HepG2 (cell line): ENCODE results near the gene AMER1. TPM values are rescaled to one million over a fixed set of nuclear protein-coding genes. Genes with fewer than 3 reads are reported as not detected.

Experiments
- ATAC-seq: fragments of 200-7000 bp; cut with Tn5 transposase; 3 replicates; pipeline ENCODE4 v1.9.1; 2020; ENCODE audit warnings: mild to moderate bottlenecking, moderate library complexity
- BruUV-seq: library from RNA; stranded (reverse); fragments of 400-500 nt; replicated peaks from 2 replicates; lab custom pipeline; 2021; lab: Mats Ljungman, UMichigan
- CTCF ChIA-PET: fragments of 300-600 bp; formaldehyde crosslinking; extraction: SDS; loops from one replicate; lab custom pipeline; 2021; ENCODE audit warnings: low total read pairs, inconsistent platforms, low intra/inter-chr PET ratio; lab: Yijun Ruan, JAX
- POLR2A ChIA-PET: fragments of 350-600 bp; sonication (Branson Sonifier 250); formaldehyde crosslinking; loops from one replicate; lab custom pipeline; 2020; ENCODE audit warnings: antibody characterized with exemption, inconsistent platforms; lab: Yijun Ruan, JAX
- DNase-seq: peaks from one replicate; pipeline ENCODE4 v3.0.0-alpha.2; 2015; ENCODE audit warnings: low spot score
- FAIRE-seq: peaks from 3 replicates; lab custom pipeline; 2011; peaks lifted over from hg19 to GRCh38; lab: Jason Lieb, UNC
- H2AFZ ChIP-seq: one replicate; pipeline ENCODE4 v1.6.1; 2011; ENCODE audit warnings: low read length, inconsistent platforms
- H3K27ac ChIP-seq: fragments of 300-600 bp; 3 replicates; pipeline ENCODE4 v1.8.0; 2011; ENCODE audit warnings: mixed run types, mild to moderate bottlenecking, mixed read lengths, low read length, inconsistent platforms; ENCODE audit not compliant: insufficient read depth; ENCODE audit errors: extremely low read length
- H3K27me3 ChIP-seq, 2 experiments: fragments of 200-600 bp in 1 of 2; 2 replicates in 1 of 2; 3 replicates in 1 of 2; pipeline versions ENCODE4 v1.6.0 to v1.8.0; 2011; ENCODE audit warnings: low read length in 2 of 2, mild to moderate bottlenecking in 2 of 2, moderate library complexity in 2 of 2, inconsistent platforms in 1 of 2; ENCODE audit not compliant: insufficient read depth in 2 of 2, control insufficient read depth in 1 of 2
- H3K36me3 ChIP-seq, 2 experiments: fragments of 200-600 bp in 1 of 2; replicated peaks in 1 of 2; 2 replicates in 1 of 2; 3 replicates in 1 of 2; pipeline versions ENCODE4 v1.5.1 to v1.8.0; 2011; ENCODE audit warnings: low read length in 2 of 2, inconsistent platforms in 1 of 2; ENCODE audit not compliant: insufficient read depth in 2 of 2, control insufficient read depth in 1 of 2
- H3K4me1 ChIP-seq: 2 replicates; pipeline ENCODE4 v1.5.1; 2012; ENCODE audit warnings: low read length, inconsistent platforms; ENCODE audit not compliant: insufficient read depth
- H3K4me2 ChIP-seq: 2 replicates; pipeline ENCODE4 v1.6.0; 2011; ENCODE audit warnings: low read depth, low read length, inconsistent platforms
- H3K4me3 ChIP-seq, 3 experiments: fragments of 200-600 bp in 1 of 3; sonication (generic), shearing (Covaris generic) in 1 of 3; replicated peaks in 1 of 3; 2 replicates each; pipeline ENCODE4 v1.5.1; 2011 to 2016; ENCODE audit warnings: low read length in 3 of 3, inconsistent platforms in 2 of 3, low read depth in 2 of 3, mild to moderate bottlenecking in 2 of 3, control low read depth in 1 of 3, mixed read lengths in 1 of 3; ENCODE audit not compliant: insufficient read depth in 1 of 3
- H3K79me2 ChIP-seq: one replicate; pipeline ENCODE4 v1.6.1; 2011; ENCODE audit warnings: low read length, inconsistent platforms; ENCODE audit not compliant: insufficient read depth
- H3K9ac ChIP-seq: 2 replicates; pipeline ENCODE4 v1.6.0; 2011; ENCODE audit warnings: mild to moderate bottlenecking, low read depth, low read length, inconsistent platforms; ENCODE audit not compliant: insufficient read depth
- H3K9me3 ChIP-seq: 2 replicates; pipeline ENCODE4 v1.5.1; 2012; ENCODE audit warnings: mild to moderate bottlenecking, low read length
- H4K20me1 ChIP-seq: 2 replicates; pipeline ENCODE4 v1.6.0; 2011; ENCODE audit warnings: inconsistent platforms, mild to moderate bottlenecking, low read length, moderate library complexity; ENCODE audit not compliant: insufficient read depth
- ARID2 ChIP-seq: sonication (generic); formaldehyde crosslinking; IDR thresholded peaks from 2 replicates; pipeline ENCODE4 v1.8.1; 2022; ENCODE audit warnings: mild to moderate bottlenecking, missing genetic modification reagents, borderline replicate concordance
- CC2D1A ChIP-seq: sonication (generic); formaldehyde crosslinking; IDR thresholded peaks from 2 replicates; pipeline ENCODE4 v1.8.1; 2023; ENCODE audit warnings: mild to moderate bottlenecking, missing genetic modification reagents
- RBM22 ChIP-seq: fragments of 200-400 bp; formaldehyde crosslinking; optimal IDR thresholded peaks from 2 replicates; pipeline ENCODE3; 2017; ENCODE audit warnings: mild to moderate bottlenecking, low read length, moderate library complexity
- TCF12 ChIP-seq, 2 experiments: fragments of 450-650 bp in 1 of 2; sonication (generic) in 1 of 2; formaldehyde crosslinking in 1 of 2; IDR thresholded peaks; 2 replicates each; pipeline versions ENCODE4 v1.6.1 to v1.8.0; 2017 to 2022; ENCODE audit warnings: antibody characterized with exemption in 1 of 2, mild to moderate bottlenecking in 1 of 2, missing genetic modification reagents in 1 of 2, moderate library complexity in 1 of 2
- THYN1 ChIP-seq: sonication (generic); formaldehyde crosslinking; IDR thresholded peaks from 2 replicates; pipeline ENCODE4 v1.8.1; 2023; ENCODE audit warnings: low read depth, mild to moderate bottlenecking, moderate library complexity, missing genetic modification reagents, borderline replicate concordance
- ZNF569 ChIP-seq: sonication (generic); formaldehyde crosslinking; IDR thresholded peaks from 2 replicates; pipeline ENCODE4 v1.5.0; 2020; ENCODE audit warnings: mild to moderate bottlenecking, missing genetic modification reagents, moderate library complexity, borderline replicate concordance
- ZNF83 ChIP-seq: sonication (generic); formaldehyde crosslinking; IDR thresholded peaks from 2 replicates; pipeline ENCODE4 v1.4.0; 2020; ENCODE audit warnings: missing genetic modification reagents, mild to moderate bottlenecking, borderline replicate concordance
- WGBS: methylation state at CpG from one replicate; pipeline ENCODE4 v1.1.6; 2017; ENCODE audit warnings: low lambda C conversion rate; 5-methylcytosine and 5-hydroxymethylcytosine counted together
- in situ Hi-C: cut with HindIII; loops from 2 replicates; pipeline ENCODE4 v1.10.0; 2017; ENCODE audit warnings: low pct_unique_long_range_greater_than_20kb; ENCODE audit not compliant: extremely low pct_ligation_motif_present
- intact Hi-C: fragments of 100-400 bp; cut with micrococcal nuclease; formaldehyde crosslinking; loops from one replicate; pipeline ENCODE4 v1.10.0; 2022; ENCODE audit not compliant: unreplicated experiment
- polyA plus RNA-seq, 8 experiments: library from polyadenylated mRNA; depleted of rRNA in 3 of 8; stranded (reverse) in 7 of 8; unstranded in 1 of 8; fragments of >200 nt; fragmentation: Illumina TruSeq in 4 of 8; extraction: Trizol in 4 of 8; gene quantifications; 2 replicates each; pipeline versions ENCODE4 v1.2.1 to v1.2.3, GENCODE V29; 2011 to 2016; ENCODE audit warnings: low read depth in 4 of 8, missing spikeins in 1 of 8, mixed read lengths in 1 of 8; ENCODE audit not compliant: insufficient read depth in 1 of 8
- total RNA-seq, 5 experiments: library from RNA; depleted of rRNA; stranded (reverse); fragments of >200 nt; fragmentation: Illumina TruSeq; extraction: Trizol; gene quantifications; 2 replicates each; pipeline ENCODE4 v1.2.3, GENCODE V29; 2016; ENCODE audit warnings: low read depth in 1 of 5
- TF ChIP-seq, protein P1 (sequence below): sonication (generic); formaldehyde crosslinking; IDR thresholded peaks from 2 replicates; pipeline ENCODE4 v1.4.0; 2020; ENCODE audit warnings: low read depth, mild to moderate bottlenecking, missing genetic modification reagents

The AMER1 gene
- total and polyA plus RNA-seq, 2 of the 13 experiments (the other 11 are each of a cell fraction or from before 2014, with no cell fraction given) = 2.8 to 10.8 TPM

DNA sequence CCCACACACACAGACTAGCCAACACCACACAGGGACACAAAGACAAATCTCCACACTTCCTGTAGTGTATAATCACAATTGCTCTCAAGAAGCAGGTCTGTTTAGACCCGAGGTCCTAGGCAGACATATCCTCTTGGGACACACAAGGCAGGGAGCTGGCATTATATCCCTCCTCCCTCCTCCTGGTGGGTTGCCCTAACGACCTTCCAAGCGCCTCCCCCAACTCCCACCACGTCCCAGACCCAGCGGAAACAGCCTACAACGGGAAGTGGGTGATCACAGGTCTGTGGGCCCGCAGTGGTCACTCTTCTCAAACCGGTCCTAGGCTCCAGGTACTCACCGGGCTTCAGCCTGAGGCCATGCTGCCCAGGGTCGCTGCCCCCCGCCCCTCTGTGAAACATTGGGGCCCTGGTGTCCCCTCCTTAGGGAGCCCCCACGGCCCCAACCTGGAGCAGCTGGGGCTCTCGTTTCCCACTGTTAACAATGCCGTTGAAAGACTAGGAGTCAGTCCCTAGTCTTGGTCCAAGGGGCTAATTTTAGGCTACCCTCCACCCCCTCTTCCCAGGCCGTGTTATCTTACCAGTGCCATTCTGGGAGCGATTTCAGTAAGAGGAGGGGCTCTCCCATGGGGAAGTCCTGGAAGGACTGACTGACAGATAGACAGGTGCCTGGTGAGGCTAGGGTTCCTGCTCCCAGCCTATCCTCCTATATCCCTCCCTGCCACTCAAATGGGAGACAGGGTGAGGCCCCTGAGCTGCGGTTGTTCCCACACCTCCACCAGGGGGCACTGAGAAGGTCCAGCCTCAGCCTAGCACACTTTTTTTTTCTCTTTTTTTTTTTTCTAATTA lies 24.8 kb upstream of the AMER1 start, which contains the start of gene ASB12 (continued):
- TF ChIP-seq THYN1 = no peak
- no peak for TF ChIP-seq ZNF83 (CRISPR knock-in tag)
- no peak for TF ChIP-seq ZNF569
- TF ChIP-seq TCF12 (IDR thresholded peaks at IDR 0.05) = no peak
- no peak for TF ChIP-seq TCF12 (CRISPR knock-in tag; IDR thresholded peaks at IDR 0.05)
- TF ChIP-seq CC2D1A (CRISPR knock-in tag) = no peak
- no peak for TF ChIP-seq ARID2 (CRISPR knock-in tag)
- TF ChIP-seq, all 625 proteins: peak for 0

DNA sequence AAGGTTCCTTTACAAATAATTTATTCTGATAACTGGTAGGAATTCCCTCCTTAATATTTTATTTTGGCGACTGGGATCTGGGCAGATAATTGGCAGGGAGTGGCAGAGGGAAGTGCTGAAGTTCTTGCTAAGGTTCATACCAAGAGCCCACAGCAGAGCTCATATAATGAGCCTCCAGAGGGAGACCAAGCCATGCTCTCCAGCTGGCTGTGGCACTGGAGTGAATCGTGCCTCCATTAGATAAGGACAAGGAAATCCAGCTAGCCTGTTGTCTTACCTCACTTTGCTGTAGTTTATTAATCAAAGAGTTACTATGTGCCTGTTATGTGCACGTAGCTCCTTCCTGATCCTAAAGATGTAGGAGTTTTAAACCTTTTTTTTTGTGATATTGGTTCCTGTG lies 23.6 kb upstream of the AMER1 start:
- in situ Hi-C loops (no loop called here), intact Hi-C loops (no loop called here)
- H3K9me3 ChIP-seq = no peaks in the 10 kb centered on the region
- CTCF ChIA-PET = no interaction called here
- no peaks in the 10 kb centered on the region for H3K79me2 ChIP-seq
- 0% methylated on average over 1 of the region's 3 CpGs for WGBS
- H3K4me2 ChIP-seq = no peak overlapping the region
- H3K27me3 ChIP-seq = no peaks in the 10 kb centered on the region
- no peaks in the 10 kb centered on the region for H3K4me1 ChIP-seq
- no peaks in the 10 kb centered on the region for H3K36me3 ChIP-seq
- BruUV-seq = no TSS peak
- no peak overlapping the region for H2AFZ ChIP-seq
- ATAC-seq = no peak
- H3K4me3 ChIP-seq = no peak overlapping the region
- H3K9ac ChIP-seq = no peak overlapping the region
- TF ChIP-seq RBM22 = no peak
- TF ChIP-seq, protein P1, sequence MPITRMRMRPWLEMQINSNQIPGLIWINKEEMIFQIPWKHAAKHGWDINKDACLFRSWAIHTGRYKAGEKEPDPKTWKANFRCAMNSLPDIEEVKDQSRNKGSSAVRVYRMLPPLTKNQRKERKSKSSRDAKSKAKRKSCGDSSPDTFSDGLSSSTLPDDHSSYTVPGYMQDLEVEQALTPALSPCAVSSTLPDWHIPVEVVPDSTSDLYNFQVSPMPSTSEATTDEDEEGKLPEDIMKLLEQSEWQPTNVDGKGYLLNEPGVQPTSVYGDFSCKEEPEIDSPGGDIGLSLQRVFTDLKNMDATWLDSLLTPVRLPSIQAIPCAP = no peak
- no peaks in the 10 kb centered on the region for H4K20me1 ChIP-seq
- no peak overlapping the region for H3K27ac ChIP-seq
- DNase-seq = no peak
- POLR2A ChIA-PET = no interaction called here
- FAIRE-seq = no peak
